ENCODE measurements around the gene RITA1. TPM values are rescaled to one million over a fixed set of nuclear protein-coding genes. Genes with fewer than 3 reads are reported as not detected.

Gene RITA1
- polyA plus RNA-seq, 2 of the 4 experiments (the other 2 are of a cell fraction) = 18.6 to 20.5 TPM

DNA sequence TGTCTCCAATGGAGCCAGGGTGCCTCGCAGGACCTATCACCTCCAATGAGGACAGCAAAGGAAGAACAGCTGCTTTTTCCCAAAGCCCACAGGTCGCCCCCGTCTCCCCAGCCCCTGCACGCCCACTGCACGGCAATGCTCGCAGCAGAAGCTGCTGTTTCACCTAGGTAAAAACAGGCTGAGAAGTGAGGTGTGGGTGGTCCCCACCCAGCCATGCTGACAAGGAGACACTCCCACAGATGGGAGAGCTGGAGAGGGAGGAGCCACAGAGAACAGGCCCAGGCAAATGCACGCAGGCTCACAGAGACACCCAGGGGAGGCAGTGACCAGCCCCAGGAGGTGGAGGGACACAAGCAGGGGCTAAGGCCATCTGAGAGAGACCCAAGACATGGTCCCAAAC, 25.6 kb upstream of the RITA1 start:
- 96% methylated on average over 6 of the region's 7 CpGs for WGBS (ENCODE audit: missing lambda C conversion rate)
- Histone ChIP-seq H3K27ac (peak overlapping the region; percentile 28 to 66; a peak in 3 of 6 replicates), H3K4me1 (peaks cover 12% of the 10 kb centered on the region), H3K4me3 (no peak overlapping the region), H3K9me3 (no peaks in the 10 kb centered on the region), H3K4me2 (no peak overlapping the region)
- DNase-seq (ENCODE audit: low read depth in 1 of 2, low spot score in 1 of 2) (no peak), FAIRE-seq (no peak), ATAC-seq (no peak)
- ChIA-PET POLR2A (no interaction called here), CTCF (interaction anchor here (1.0 to 5.1 kb wide), 5 partner anchors 9 to 111 kb away, joined by 3 to 38 read pairs (median 4); no protein-coding TSS in a partner anchor)
- no peak for TF ChIP-seq ESRRA (IDR thresholded peaks at IDR 0.05; ENCODE audit: borderline replicate concordance, low read length)
- TF ChIP-seq FOSL2 (IDR thresholded peaks at IDR 0.05) = no peak
- TF ChIP-seq FOSL2 (CRISPR knock-in tag; IDR thresholded peaks at IDR 0.05) = no peak
- no peak for TF ChIP-seq EHMT2 (IDR thresholded peaks at IDR 0.05; ENCODE audit: low read depth)
- no peak for TF ChIP-seq CEBPB (IDR thresholded peaks at IDR 0.05)
- TF ChIP-seq, protein P1, sequence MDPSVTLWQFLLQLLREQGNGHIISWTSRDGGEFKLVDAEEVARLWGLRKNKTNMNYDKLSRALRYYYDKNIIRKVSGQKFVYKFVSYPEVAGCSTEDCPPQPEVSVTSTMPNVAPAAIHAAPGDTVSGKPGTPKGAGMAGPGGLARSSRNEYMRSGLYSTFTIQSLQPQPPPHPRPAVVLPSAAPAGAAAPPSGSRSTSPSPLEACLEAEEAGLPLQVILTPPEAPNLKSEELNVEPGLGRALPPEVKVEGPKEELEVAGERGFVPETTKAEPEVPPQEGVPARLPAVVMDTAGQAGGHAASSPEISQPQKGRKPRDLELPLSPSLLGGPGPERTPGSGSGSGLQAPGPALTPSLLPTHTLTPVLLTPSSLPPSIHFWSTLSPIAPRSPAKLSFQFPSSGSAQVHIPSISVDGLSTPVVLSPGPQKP (IDR thresholded peaks at IDR 0.05; ENCODE audit: low read depth, low read length) = no peak
- TF ChIP-seq MAZ (IDR thresholded peaks at IDR 0.05; ENCODE audit: borderline replicate concordance, low read depth, low read length) = no peak
- no peak for TF ChIP-seq SREBF2 (IDR thresholded peaks at IDR 0.05)
- TF ChIP-seq GATA3 (IDR thresholded peaks at IDR 0.05; ENCODE audit: borderline replicate concordance) = no peak

DNA sequence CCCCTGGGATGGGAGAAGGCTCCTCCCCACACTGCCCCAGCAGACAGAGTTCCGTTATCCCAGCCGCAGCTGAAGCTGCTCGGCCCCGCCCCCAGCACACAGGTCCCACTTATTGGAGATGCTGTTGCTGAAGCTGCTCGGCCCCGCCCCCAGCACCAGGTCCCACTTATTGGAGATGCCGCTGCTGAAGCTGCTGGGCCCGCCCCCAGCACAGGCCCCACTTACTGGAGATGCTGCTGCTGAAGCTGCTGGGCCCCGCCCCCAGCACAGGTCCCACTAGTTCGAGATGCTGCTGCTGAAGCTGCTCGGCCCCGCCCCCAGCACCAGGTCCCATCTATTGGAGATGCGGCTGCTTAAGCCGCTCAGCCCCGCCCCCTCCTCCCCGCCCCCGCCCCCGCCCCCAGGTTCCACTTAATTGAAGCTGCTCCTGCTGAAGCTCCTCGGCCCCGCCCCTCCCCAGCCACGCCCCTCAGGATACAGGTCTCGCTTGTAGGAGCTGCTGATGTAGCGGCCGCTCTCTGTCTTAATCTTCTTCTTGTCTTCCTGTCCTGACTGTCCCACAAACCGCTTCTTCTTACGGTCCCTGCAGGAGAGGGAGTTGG, 24.0 kb upstream of the RITA1 start:
- WGBS (ENCODE audit: missing lambda C conversion rate) = 62% methylated on average over 16 of the region's 26 CpGs
- H3K4me2 ChIP-seq = no peak overlapping the region
- POLR2A ChIA-PET = interaction anchor here (0.6 to 0.8 kb wide), 4 partner anchors 8 to 56 kb away, joined by 3 to 5 read pairs (median 4); partner anchors contain the start of genes DDX54 and RITA1
- DNase-seq (ENCODE audit: low read depth in 1 of 2, low spot score in 1 of 2) (peak; percentile 48 to 85), FAIRE-seq (no peak), ATAC-seq (peak; percentile 8 to 73; a peak in 3 of 6 replicates)
- H3K27ac ChIP-seq = no peak overlapping the region
- H3K4me1 ChIP-seq = peaks cover 12% of the 10 kb centered on the region
- CTCF ChIA-PET = interaction anchor here (0.7 to 5.1 kb wide), 5 partner anchors 9 to 113 kb away, joined by 4 to 38 read pairs (median 4); no protein-coding TSS in a partner anchor
- no peak overlapping the region for H3K4me3 ChIP-seq
- H3K9me3 ChIP-seq = no peaks in the 10 kb centered on the region
- TF ChIP-seq CBX8 (IDR thresholded peaks at IDR 0.05) = no peak
- no peak for TF ChIP-seq NR3C1 (IDR thresholded peaks at IDR 0.05)
- TF ChIP-seq RNF2 (IDR thresholded peaks at IDR 0.05; ENCODE audit: borderline replicate concordance, low read depth) = no peak
- no peak for TF ChIP-seq TP53 (CRISPR knock-in tag; IDR thresholded peaks at IDR 0.05)
- TF ChIP-seq, protein P2, sequence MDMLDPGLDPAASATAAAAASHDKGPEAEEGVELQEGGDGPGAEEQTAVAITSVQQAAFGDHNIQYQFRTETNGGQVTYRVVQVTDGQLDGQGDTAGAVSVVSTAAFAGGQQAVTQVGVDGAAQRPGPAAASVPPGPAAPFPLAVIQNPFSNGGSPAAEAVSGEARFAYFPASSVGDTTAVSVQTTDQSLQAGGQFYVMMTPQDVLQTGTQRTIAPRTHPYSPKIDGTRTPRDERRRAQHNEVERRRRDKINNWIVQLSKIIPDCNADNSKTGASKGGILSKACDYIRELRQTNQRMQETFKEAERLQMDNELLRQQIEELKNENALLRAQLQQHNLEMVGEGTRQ (IDR thresholded peaks at IDR 0.05) = no peak
- TF ChIP-seq GATA3 (IDR thresholded peaks at IDR 0.05; ENCODE audit: borderline replicate concordance) = no peak
- no peak for TF ChIP-seq PHF8 (IDR thresholded peaks at IDR 0.05; ENCODE audit: borderline replicate concordance, low read depth)
- TF ChIP-seq RFX5 (IDR thresholded peaks at IDR 0.05) = no peak
- no peak for TF ChIP-seq POLR2AphosphoS2 (conservative IDR thresholded peaks at IDR 0.05; ENCODE audit: low read length)
- no peak for TF ChIP-seq RCOR1 (IDR thresholded peaks at IDR 0.05; ENCODE audit: low read depth, low read length)
- no peak for TF ChIP-seq HOXA7 (CRISPR knock-in tag; IDR thresholded peaks at IDR 0.05)
- no peak for TF ChIP-seq ZC3H11A (IDR thresholded peaks at IDR 0.05)
- TF ChIP-seq ZFP36 (IDR thresholded peaks at IDR 0.05; ENCODE audit: borderline replicate concordance, partially characterized antibody) = no peak
- no peak for TF ChIP-seq CBX2 (IDR thresholded peaks at IDR 0.05; ENCODE audit: borderline replicate concordance, low read depth)
- no peak for TF ChIP-seq MYC (IDR thresholded peaks at IDR 0.05; ENCODE audit: borderline replicate concordance, low read length)
